Epithelial cell of esophagus (primary cell): ENCODE measurements around the gene TMPRSS6.

Experiments
- DNase-seq: peaks from one replicate; pipeline ENCODE4 v3.0.0; 2010; ENCODE audit warnings: low read depth
- H3K4me3 ChIP-seq: 2 replicates; pipeline ENCODE4 v1.5.1; 2011; ENCODE audit warnings: mild to moderate bottlenecking, low read length, control low read depth
- CTCF ChIP-seq: IDR thresholded peaks from 2 replicates; pipeline ENCODE4 v1.5.1; 2011; ENCODE audit warnings: low read depth, mild to moderate bottlenecking, low read length, control low read depth, inconsistent platforms; ENCODE audit not compliant: insufficient read depth; ENCODE audit errors: missing control alignments

The TMPRSS6 gene

GRCh38 chr22:37090920-37091695 lies 18.4 kb downstream of the TMPRSS6 start:
- TF ChIP-seq CTCF = no peak
- DNase-seq = no peak
- no peak overlapping the region for H3K4me3 ChIP-seq

DNA sequence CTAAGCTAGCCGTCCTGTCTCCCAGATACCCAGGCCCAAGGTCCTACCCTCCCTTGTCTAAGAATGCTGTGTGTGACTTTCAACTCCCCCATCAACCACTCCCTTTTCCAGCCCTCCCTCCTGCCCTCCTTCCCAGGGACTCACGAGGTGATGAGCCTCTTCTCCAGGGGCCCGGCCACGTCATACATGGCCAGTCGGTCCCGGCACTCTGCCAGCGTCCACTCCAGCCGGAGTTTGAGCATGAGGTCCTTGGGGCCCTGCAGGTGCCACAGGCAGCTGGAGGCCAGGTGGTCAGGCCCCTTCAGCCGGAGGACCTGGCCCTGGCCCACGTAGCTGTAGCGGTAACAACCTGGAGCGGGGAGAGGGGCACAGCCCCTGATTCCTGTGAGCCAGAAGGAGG lies 20.1 kb downstream of the TMPRSS6 start:
- H3K4me3 ChIP-seq = no peak overlapping the region
- no peak for TF ChIP-seq CTCF
- DNase-seq = no peak

DNA sequence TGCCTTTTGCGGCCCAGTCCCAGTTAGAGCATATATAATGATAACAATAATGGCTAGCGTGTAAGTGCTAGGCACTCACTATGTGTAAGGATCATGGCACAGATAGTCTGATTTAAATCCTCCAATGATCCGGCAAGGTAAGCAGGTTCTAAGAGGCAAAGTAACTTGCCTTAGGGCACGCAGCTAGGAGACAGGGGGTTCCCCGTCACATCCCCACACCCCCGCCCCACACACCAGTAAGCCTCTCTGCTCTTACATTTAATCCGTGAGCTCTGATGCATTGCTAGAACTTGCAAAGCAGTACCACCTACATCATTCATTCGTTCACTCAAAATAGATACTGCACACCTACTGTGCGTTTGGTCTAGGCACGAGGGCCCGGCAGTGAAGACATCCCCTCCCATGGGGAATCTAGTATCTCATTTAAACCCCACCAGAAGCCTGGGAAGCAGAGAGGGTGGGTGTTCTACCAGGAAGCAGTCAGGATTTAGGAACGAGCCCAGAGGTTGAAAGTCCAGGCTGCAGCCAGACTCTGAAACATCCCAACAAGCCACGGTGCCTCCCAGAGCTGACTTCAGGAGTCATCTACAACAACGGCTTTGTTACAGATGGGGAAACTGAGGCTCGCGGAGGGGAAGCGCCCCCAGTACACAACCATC lies 20.6 kb downstream of the TMPRSS6 start:
- TF ChIP-seq CTCF = no peak
- no peak for DNase-seq
- no peak overlapping the region for H3K4me3 ChIP-seq

- no peak for TF ChIP-seq CTCF
- peak; percentile 60 for DNase-seq
- no peak overlapping the region for H3K4me3 ChIP-seq
These were observed 21.4 kb downstream of the TMPRSS6 start for GRCh38 chr22:37088108-37088605.

DNA sequence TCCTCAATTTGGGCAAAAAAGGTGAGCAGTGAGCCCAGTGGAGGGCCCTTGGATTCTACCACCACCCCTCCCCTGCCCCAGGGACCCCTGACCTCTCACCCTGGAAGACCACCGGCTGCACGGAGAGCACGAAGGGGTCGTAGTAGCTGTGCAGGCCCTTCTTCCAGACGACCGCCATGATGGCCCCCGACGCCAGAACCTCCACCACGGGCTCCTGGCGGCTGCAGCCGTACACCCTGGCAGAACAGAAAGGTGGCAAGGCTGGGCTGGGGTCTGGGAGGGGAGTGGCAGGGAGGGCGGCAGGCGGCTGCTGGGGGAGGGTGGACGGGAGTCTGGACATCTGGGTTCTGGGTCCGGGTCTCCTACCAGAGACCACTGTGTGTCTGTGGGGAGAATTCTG lies 23.3 kb downstream of the TMPRSS6 start:
- no peak for TF ChIP-seq CTCF
- DNase-seq = no peak
- H3K4me3 ChIP-seq = no peak overlapping the region

DNA sequence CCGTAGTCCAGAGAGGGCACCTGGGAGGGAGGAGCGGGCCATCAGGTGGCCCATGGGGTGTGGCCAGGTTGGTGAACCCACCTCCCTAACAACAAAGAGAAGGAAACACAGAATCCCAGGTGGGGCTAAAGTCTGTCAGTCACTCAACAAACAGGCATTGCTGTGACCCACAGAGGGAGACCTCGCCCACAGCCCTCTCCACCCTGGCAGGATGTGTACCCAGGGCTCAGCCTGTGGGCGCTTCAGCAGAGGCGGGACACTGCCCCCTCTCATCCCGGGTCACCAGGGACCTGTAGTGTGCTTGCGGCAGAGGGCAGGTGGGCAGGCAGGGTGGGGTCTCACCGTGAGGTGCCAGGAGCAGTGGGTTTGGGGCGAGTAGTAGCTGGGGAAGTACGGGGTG lies 25.1 kb downstream of the TMPRSS6 start:
- DNase-seq = no peak
- no peak overlapping the region for H3K4me3 ChIP-seq
- TF ChIP-seq CTCF = no peak

DNA sequence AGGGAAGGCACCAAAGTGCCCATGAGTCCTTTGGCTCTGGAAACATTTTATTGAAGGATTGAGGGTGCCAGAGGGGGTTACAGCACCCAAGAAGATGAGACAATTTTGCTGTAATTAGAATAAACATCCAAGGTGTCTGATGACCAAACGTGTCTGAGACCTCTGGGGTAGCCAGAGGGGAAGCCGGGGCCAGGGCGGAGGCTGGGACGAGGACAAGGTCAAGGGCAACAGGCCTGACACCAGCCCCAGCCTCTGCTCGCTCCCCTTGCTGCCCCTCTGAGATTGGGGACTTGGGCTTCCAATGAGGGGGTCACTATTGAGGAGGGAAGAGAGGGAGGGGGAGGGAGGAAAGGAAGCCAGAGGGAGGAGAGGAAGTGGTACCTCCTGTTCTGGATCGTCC lies 25.6 kb downstream of the TMPRSS6 start:
- no peak for DNase-seq
- no peak overlapping the region for H3K4me3 ChIP-seq
- no peak for TF ChIP-seq CTCF
